Activated CD4-positive, alpha-beta T cell treated with anti-CD3 and anti-CD28 coated beads for 4 hours (primary cell): ENCODE results near the gene CAMKK1.
"Not testable (repeated sequence)": the region's sequence is repeated elsewhere in the genome, so short reads cannot be mapped to it uniquely, and the experiment has no call there.

ENCODE experiments used
- DNase-seq, 2 donors: peaks; one replicate each; pipeline ENCODE4 v3.0.0-alpha.2; 2020

The CAMKK1 gene

DNA sequence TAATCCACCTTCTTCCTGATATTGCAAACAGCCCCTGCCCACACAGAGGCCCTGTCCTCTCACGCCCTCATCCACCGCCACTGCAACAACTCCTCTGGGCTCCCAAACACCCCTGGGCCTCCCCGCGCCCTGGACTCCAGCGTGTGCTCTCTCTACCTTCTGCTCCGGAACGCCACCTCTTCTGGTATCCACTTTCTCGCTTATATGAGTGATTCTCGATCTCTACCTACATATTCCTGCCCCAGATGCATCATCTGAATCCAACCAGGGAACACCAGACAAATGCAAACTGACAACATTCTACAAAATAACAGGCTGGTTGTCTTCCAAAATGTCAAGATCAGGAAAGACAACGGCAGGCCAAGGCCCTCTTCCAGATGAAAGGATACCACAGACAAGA lies 19.0 kb downstream of the CAMKK1 start:
- DNase-seq = no peak

DNA sequence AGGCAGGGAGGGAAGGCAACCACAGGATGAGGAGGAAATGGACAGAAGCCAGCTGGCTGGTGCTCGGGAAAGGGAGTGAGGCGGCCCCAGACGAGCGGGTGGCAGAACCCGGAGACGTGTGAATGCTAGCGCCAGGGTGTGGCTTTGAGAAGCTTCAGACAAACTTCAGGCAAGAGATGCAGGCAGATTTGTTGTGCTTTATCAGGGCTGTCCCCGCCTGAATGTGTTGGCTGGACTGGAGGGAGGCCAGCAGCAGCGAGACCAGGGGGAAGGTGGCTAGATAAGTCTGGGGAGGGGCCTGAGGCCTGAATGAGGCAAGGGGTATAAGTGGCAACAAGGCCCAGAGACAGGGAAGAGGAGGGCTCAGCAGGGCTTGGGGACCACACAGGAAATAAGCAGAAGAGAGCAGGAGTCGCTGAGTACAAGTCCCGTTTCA lies 22.0 kb downstream of the CAMKK1 start:
- DNase-seq = no peak

DNA sequence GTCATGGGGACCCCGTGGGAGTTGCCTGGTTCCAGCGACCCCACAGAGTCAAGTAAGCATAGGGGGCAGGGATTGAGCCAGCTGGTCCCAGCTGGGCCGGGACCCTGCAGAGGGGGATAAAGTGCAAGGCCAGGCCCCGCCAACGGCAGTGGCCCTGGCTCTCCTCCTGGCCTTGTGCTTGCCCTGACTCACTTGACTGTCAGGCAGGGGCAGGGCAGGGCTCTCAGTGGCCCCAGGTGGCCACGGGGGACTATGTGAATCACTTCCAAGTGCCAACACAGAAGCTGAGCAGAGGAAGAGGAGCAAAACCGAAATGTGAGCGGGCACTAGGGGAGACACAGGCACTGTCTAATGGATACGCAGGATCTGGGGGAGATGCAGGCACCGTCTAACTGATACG lies 25.2 kb downstream of the CAMKK1 start:
- DNase-seq = no peak

DNA sequence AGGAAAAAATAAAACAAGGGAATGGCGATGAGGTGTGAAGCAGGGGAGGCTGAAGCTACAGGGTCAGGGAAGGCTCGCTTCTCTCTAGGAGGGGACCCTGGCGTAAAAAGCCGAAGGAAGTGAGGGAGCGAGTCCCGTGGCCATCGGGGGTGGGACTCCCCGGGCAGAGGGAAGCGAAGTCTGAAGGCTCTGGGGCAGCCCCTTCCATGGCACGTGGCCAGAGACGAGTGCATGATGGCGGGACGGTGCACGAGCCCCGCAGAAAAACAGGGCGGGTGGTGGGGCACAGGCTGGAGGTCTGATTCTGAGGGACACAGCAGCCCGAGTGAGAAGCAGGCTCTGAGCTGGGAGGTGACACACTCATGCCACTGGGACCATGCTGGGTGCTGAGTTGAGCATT lies 25.7 kb downstream of the CAMKK1 start:
- DNase-seq = no peak

DNA sequence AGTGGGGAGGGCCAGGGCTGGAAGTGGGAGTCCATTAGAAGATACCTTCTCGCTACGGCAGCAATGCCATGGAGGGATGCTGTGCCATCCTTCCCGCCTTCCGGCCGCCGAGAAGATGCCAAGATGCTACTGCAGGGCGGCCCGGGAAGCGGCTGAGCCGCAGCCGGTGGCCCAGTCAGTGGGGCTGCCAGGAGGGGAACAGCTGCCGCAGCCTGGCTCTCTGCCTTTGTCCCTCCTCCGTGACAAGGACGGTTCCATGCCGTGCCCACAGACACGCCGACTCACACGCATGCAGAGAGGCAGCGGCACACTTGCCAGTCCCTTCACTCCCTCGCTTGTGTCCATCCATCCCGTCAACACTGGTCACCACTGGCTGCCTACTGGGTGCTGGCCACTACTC lies 26.6 kb downstream of the CAMKK1 start:
- DNase-seq = no peak

DNA sequence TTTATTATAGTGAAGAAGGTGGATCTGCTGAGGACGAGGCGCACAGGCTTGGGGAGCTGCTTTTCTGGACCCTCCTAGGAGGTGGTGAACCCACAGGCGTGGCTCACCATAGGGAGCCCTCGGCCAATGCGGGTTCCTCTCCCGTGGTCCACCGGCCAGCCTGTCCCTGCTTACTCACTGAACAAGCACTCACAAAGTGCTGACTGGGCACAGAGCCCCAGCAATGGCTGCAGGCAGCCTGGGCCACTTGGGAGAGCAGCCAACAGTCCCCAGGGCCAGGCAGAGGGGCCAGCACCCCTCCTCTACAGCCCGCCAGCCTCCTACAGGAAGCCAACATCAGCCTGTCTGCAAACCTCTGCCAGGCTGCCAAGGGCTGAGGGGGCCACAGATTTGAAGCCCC lies 27.7 kb downstream of the CAMKK1 start:
- no peak for DNase-seq

DNA sequence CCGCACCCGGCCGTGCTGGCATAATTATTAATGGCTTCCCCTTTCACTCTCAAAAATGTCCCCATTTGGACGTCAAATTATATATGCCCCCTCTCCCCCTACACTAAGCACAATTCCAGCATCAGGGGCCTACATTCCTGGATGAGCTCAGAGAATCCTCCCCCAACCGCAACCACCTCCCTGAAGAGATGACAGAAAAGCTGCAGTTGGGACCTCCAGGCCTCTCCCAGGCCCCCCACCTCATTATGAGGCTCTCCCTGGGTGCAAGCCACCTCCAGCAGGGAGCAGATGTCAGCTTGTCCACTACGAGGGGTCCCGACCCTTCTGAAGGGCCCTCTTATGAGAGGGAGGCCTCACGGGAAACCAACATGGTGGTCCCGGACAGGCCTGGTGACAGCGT lies 28.3 kb downstream of the CAMKK1 start:
- no peak for DNase-seq

DNA sequence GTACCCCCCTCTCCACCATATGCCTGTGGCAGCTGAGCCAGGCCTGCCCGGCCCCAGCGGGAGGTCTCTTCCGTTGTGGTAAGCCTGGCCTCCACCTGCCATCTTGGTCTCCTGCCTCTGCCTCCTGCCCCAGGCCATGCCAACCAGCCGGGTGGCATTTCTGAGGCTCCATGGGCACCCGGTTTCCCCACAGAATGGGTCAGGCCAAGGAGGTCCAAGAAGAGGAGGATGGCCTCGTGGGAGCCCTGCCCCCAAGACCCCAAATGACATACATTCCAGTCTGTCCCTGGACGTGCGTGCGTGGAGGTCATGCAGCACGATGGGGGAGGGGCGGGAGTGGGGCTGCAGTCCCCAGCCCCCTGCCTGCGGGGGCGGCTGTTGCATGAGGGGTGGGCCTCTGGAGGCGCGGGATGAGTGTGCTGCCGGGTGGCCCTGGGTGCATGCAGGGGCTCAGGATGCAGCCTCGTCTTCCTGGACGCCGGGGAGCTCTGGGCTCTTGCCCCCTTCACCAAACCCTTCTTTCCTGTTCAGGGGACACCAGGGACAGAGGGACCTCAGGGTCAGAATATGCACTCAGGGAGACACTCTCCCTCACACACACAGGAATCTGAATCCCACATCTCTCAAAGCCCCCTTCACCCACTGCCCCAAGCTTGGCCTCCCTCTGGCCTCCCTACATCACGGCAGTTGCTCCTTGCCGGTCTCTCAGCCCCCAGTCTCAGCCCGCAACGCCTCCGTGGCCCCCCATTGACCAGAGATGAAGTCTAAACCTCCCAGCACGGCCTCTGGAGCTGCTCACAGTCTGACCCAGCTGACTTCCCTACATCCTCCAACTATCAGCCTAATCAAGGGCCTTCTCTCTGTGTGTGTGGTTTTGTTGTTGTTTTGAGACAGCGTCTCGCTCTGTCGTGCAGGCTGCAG lies 30.8 kb downstream of the CAMKK1 start:
- no peak for DNase-seq

DNA sequence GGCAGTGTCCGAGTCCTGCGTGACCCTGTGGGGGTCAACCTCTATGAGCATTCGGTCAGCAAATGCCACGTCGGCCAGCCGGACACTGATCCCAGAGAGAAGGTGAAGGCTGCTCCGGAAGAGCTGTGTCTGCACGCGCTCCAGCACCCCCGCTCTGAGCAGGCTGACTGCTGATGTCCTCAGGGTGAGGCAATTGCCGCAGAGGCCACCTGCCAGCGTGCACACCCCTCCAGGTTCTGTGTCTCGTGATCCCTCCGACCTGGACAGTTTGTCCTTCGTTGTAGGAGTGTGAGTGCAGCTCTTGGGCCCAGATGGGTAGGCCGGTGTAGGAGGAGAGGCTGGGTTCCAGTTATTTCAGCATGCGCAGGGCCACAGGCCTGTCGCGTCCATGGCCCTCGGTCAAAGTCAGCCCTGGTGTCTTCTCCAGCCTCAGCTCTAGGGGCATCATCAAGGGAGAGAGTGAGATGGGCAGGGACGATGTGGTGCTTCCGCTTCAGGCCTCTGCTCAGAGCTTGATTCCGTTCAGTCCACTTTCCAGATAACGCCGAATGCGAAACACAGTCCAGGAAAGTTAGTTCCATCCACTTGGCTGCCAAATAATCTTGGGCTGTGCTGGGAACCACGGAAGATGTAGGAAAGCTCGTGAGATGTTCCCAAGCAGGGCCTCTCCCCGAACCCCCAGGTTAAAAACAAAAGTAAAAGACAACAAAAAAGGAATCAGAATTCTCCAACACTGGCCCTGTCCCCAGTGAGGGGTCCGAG lies 31.7 kb downstream of the CAMKK1 start:
- DNase-seq = no peak

DNA sequence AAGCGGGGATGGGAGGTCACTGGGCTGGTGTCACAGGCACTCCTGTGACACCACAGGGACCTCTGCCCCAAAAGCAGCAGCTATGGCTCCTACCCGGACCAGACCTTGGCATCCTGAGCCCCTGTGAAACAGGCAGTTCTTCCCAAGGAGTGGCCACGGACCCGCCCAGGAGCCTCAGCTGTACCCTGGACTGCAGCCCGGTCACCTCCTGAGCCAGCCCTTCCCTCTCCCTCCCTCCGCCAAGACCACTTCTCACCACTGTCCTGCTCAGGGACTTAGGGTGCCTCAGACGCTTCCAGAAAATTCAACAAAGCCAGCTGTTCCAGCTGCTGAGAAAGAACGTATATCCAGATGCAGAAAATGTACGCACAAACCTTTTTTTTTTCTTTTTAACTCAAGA lies 32.9 kb downstream of the CAMKK1 start:
- no peak for DNase-seq

DNA sequence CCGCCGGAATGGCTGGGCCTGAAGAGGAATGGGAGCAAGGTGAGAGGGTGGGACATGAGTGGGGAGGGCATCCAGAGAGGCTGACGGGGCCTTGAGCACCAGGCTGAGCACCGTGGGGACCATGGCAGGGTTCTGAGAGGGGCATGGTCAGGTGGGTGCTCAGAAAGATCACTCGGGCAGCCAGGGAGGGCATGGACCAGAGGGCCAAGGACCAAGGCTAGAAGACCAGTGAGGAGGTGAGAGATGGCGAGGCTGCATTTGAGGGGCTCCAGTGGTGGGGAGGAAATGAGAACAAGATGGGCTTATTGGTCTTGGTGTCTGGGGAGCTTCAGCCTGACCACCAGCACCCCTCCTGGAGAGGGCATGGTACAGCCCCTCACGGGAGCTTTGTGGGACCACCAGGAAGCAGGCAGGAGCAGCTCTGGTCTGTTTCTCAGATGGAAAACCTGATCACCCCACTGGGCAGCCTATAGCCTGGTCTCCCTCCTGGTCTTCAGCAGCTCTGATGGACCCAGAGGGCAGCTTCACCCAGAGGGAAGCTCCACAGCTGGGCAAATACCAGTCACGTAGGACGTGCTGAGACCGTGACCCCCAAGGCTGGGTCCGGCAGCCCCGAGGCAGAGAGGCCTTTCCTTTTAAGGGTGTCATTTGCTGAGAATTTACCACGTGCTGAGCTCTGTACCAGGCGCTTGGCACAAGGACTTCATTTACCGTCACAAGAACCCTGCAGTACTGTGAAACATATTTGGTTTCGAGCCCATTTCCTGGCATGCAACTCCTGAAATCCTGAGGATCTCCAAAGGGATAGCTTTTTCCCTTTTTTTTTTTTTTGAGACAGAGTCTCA lies 35.4 kb downstream of the CAMKK1 start:
- DNase-seq = no peak

DNA sequence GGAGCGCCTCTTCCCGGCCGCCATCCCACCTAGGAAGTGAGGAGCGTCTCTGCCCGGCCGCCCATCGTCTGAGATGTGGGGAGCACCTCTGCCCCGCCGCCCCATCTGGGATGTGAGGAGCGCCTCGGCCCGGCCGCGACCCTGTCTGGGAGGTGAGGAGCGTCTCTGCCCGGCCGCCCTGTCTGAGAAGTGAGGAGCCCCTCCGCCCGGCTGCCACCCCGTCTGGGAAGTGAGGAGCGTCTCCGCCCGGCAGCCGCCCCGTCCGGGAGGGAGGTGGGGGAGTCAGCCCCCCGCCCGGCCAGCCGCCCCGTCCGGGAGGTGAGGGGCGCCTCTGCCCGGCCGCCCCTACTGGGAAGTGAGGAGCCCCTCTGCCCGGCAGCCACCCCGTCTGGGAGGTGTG lies 38.6 kb downstream of the CAMKK1 start:
- DNase-seq = not testable (repeated sequence)

DNA sequence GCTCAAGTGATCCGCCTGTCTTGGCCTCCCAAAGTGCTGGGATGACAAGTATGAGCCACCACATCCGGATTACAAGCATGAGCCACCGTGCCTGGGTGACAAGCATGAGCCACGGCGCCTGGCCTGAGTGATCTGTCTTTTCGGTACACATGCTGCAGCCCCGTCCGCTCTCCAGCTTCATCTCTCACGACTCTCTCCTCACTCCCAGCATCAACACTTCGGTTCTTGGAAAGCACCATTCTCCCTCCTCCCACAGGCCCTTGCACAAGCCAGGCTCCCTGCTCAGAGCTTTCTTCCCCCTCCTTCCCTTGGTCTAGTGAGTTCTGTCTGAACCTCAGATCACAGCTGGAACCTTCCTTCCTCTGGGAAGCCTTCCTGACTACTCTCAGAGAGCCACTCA lies 40.3 kb downstream of the CAMKK1 start:
- no peak for DNase-seq

DNA sequence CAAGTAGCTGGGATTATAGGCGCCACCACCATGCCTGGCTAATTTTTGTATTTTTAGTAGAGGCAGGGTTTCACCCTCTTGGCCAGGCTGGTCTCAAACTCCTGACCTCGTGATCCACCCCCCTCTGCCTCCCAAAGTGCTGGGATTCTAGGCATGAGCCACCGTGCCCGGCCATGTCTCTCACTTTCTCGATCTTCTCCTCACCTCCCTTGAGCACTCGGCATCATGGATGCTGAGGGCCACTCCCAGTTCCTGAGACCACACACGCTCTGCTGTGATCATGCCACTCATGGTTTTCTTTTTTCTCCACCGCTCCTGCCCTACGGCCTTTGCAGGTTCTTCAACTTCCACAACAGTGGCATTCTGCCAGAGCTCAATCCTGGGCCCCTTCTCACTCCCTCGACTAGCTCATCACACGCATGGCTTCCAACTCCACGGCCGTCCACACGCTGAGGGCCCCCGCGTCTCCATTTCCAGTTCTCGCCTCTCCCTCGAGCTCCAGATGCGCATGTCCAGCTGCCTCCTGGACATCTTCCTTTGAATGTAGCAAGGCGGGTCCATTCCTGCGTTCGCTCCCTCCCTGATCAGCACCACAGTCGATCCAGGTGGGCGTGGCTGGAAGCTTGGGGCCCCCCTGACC lies 41.3 kb downstream of the CAMKK1 start:
- DNase-seq = no peak

DNA sequence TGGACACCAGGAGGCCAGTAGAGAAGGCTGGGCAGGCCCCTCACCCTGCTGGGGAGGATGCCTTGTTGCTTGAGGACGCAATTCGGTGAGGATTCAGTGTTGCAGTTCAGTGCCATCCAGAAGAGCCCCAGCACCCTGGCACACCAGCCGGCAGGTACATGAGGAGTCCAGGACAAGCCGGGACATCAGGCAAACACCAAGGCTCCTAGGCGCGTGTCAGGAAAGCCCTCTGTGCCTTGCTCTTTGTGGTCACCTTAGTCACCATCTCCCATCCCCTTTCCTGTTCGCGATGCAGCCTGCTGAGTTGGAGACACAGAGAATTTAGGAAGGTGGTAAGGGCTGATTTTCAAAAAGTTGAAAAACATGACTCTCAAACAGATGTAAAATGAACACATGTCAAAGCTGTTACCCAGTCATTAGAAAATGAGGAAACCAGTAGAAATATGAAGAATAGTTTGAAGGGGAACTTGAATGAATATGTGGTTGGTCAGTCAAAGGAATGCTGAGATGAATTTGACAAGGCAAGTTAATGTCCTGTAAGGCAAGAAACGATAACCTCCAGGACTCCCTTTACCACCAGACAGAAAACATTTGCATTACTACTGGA lies 44.5 kb downstream of the CAMKK1 start:
- DNase-seq = no peak

DNA sequence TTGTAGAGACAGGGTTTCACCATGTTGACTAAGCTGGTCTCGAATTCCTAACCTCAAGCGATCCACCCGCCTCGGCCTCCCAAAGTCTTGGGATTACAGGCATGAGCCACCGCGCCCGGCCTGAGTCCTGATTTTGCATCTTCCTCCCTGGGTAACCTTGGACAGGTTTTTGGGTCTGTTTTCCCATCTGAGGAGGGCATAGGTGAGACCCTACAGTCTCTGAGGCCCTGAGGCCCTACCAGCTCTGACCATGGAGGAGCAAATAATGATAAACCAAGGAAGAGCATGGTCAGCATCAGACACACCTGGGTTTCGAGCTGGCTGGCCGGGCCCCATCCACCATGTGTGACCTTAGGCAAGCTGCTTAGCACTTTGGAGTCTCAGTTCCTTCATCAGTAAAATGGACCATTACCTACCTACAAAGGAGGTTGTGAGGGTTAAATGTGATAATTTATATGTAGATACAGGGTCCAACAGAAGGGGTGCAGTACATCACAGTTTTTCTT lies 45.6 kb downstream of the CAMKK1 start:
- DNase-seq = no peak

DNA sequence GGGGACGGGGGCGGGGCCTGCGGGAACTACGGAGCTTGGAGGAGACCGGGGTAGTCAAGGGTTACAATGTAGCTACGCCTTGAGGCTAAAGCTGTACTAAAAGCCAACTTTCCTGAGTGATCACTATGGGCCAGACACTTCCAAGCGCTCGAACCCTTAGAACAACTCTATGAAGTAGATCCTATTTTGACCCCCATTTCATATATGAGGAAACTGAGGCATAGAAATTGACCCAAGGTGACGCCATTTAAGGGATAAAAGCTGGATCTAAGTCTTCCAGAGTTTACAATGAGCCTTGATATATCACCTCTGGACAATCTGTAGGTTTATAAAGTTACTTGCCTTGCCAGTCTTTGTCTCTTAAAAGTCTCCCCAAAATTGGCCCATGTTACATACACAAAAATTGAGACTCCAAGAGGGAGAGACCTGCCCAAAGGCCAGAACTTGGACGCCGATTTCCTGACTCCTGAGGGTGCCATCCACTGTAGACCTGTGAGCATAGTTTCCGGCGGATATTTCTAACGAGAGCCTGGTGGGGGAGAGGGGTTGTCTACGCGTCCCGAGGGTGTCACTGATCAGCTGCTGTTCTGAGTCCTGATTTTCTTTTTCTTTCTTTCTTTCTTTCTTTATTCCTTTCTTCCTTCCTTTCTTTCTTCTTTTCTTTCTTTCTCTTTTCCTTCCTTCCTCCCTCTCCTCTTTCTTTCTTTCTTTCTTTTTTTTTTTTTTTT lies 46.3 kb downstream of the CAMKK1 start:
- no peak for DNase-seq

DNA sequence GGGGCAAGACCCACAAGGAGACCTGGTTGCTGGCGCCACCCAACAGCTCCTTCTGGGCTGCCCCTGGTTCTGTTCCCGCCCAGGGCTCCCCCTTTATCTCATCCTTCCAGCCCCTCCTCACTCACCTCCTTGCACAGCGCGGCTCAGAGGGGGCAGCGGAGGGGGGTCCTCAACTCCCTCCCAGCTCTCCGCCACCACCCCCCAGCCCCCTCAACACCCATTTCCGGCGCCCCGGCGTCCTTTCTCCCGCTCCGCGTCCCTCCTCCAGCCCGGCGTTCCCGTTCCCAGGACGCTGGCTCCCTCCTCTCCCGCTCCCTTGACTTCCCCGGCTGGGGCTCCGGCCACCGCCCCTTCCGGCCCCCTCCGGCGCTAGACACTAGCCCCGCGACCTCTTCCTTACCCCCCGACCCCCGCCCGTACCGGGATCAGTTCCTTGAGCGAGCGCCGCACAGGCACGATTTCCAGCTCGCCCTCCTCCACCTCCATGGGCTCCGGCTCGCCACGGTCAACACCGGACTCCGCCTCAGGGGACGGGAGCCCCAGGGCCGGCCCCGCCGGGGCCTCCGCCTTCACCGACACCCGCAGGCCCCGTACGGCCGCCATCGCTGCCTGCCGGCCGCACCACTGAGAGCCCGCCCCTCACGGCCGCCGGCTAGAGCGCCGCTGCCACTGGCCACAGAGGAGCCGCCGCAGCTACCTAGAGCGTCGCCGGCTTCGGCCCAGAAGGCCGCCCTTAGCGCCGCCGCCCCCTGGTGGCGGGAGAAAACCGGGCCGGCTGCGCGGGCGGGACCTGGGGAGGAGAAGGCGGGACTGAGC lies 47.0 kb downstream of the CAMKK1 start, which contains the start of gene NCBP3:
NCBP3 (minus strand) TSS at position 626 of the 816 bp plus-strand sequence; CDS start at position 603, 23 bp downstream.
- peak; percentile 90 to 91 for DNase-seq

DNA sequence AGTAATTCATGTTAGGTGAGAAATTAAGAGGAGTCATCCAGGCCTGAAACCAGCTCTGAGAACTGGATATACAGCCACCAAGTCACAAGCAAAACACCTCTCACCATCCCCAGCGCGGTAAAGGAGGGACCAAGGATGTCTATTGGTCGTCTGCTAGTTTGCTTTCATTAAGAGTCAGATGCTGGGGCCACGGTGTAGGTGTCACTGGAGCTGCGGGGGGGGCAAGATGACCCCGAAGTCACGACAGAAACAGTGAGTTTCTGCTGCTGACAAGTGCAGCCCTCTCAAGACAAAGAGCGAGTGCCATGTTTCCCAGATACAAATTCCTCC lies 47.6 kb downstream of the CAMKK1 start:
- peak; percentile 25 to 27 for DNase-seq

DNA sequence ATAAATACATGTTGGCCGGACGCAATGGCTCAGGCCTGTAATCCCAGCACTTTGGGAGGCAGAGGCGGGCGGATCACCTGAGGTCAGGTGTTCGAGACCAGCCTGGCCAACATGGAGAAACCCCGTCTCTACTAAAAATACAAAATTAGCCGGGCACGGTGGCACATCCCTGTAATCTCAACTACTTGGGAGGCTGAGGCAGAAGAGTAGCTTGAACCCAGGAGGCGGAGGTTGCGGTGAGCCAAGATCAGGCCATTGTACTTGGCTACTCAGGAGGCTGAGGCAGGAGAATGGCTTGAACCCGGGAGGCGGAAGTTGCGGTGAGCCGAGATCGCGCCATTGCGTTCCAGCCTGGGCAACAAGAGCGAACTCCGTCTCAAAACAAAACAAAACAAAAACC lies 48.3 kb downstream of the CAMKK1 start:
- DNase-seq = not testable (repeated sequence)
